GM21423 (cell line): ENCODE measurements around the gene INPP4A.

Experiments
- ATAC-seq: cut with Tn5 transposase; IDR thresholded peaks from one replicate; pipeline ENCODE4 v1.9.1; 2021; ENCODE audit warnings: mild to moderate bottlenecking, moderate library complexity; ENCODE audit not compliant: unreplicated experiment

Gene INPP4A

GRCh38 chr2:98537390-98538126, 92.9 kb downstream of the INPP4A start:
- no peak for ATAC-seq

- ATAC-seq = no peak
These were observed 93.8 kb downstream of the INPP4A start for GRCh38 chr2:98538280-98539041.

GRCh38 chr2:98539056-98539735, 94.5 kb downstream of the INPP4A start:
- ATAC-seq = no peak

GRCh38 chr2:98540536-98540935, 95.9 kb downstream of the INPP4A start:
- no peak for ATAC-seq

- no peak for ATAC-seq
These were observed 96.8 kb downstream of the INPP4A start for GRCh38 chr2:98541489-98541888.

- no peak for ATAC-seq
These were observed 97.2 kb downstream of the INPP4A start for GRCh38 chr2:98541906-98542305.

GRCh38 chr2:98543214-98543613, 98.6 kb downstream of the INPP4A start:
- ATAC-seq = no peak

- ATAC-seq = no peak
These were observed 99.2 kb downstream of the INPP4A start for GRCh38 chr2:98543842-98544241.

GRCh38 chr2:98545591-98545990, 100.9 kb downstream of the INPP4A start:
- ATAC-seq = no peak

- no peak for ATAC-seq
These were observed 101.5 kb downstream of the INPP4A start for GRCh38 chr2:98546186-98546585.

GRCh38 chr2:98547092-98547790, 102.6 kb downstream of the INPP4A start:
- ATAC-seq = no peak

GRCh38 chr2:98548920-98549818, 104.5 kb downstream of the INPP4A start:
- peak; percentile 69 for ATAC-seq

GRCh38 chr2:98550165-98550564, 105.5 kb downstream of the INPP4A start:
- no peak for ATAC-seq

GRCh38 chr2:98551316-98551715, 106.7 kb downstream of the INPP4A start:
- no peak for ATAC-seq

- ATAC-seq = no peak
These were observed 108.0 kb downstream of the INPP4A start for GRCh38 chr2:98552499-98553179.

- ATAC-seq = no peak
These were observed 109.6 kb downstream of the INPP4A start for GRCh38 chr2:98554116-98554861.

GRCh38 chr2:98555696-98556095, 111.0 kb downstream of the INPP4A start:
- ATAC-seq = no peak

GRCh38 chr2:98556344-98557033, 111.8 kb downstream of the INPP4A start:
- ATAC-seq = peak; percentile 57
